GM12892 (cell line): Measurements from ENCODE around the gene MYH10.
"Not testable (repeated sequence)": the region's sequence is repeated elsewhere in the genome, so short reads cannot be mapped to it uniquely, and the experiment has no call there.

Experiments used
- DNase-seq: peaks from one replicate; pipeline ENCODE4 v3.0.0; 2011; ENCODE audit not compliant: insufficient read length
- FAIRE-seq: peaks from 2 replicates; lab custom pipeline; 2011; peaks lifted over from hg19 to GRCh38; lab: Jason Lieb, UNC
- POLR2A ChIP-seq: IDR thresholded peaks from 2 replicates; pipeline ENCODE4 v1.6.1; 2011; ENCODE audit warnings: low read depth, low read length, control low read depth
- POLR2AphosphoS5 ChIP-seq: IDR thresholded peaks from 2 replicates; pipeline ENCODE4 v1.6.1; 2011; ENCODE audit warnings: low read depth, low read length, control low read depth
- TAF1 ChIP-seq: IDR thresholded peaks from 2 replicates; pipeline ENCODE4 v1.6.1; 2011; ENCODE audit warnings: low read depth, mild to moderate bottlenecking, control low read depth, low read length, borderline replicate concordance

Gene MYH10

GRCh38 chr17:8563024-8563776, 67.3 kb downstream of the MYH10 start:
- no peak for DNase-seq
- FAIRE-seq: no peak

GRCh38 chr17:8558144-8558543, 72.4 kb downstream of the MYH10 start:
- FAIRE-seq (no peak), DNase-seq (no peak)
- TF ChIP-seq TAF1 (no peak), POLR2A (no peak), POLR2AphosphoS5 (no peak)

More at GRCh38 chr17:8563024-8563776, 67.3 kb downstream of the MYH10 start:
- TF ChIP-seq TAF1 (no peak), POLR2AphosphoS5 (no peak), POLR2A (no peak)

- no peak for DNase-seq
- no peak for FAIRE-seq
- TF ChIP-seq POLR2AphosphoS5: no peak
- TF ChIP-seq TAF1: no peak
- TF ChIP-seq POLR2A: no peak
These were observed 73.2 kb downstream of the MYH10 start for GRCh38 chr17:8557176-8557806.

GRCh38 chr17:8556074-8556473, 74.5 kb downstream of the MYH10 start:
- TF ChIP-seq TAF1: no peak
- no peak for TF ChIP-seq POLR2A
- TF ChIP-seq POLR2AphosphoS5: no peak
- no peak for FAIRE-seq
- DNase-seq: no peak

- no peak for DNase-seq
- no peak for FAIRE-seq
- TF ChIP-seq POLR2AphosphoS5: no peak
- no peak for TF ChIP-seq POLR2A
- no peak for TF ChIP-seq TAF1
These were observed 75.5 kb downstream of the MYH10 start for GRCh38 chr17:8555062-8555461.

- FAIRE-seq (no peak), DNase-seq (no peak)
- TF ChIP-seq TAF1 (no peak), POLR2A (no peak), POLR2AphosphoS5 (no peak)
These were observed 77.8 kb downstream of the MYH10 start for GRCh38 chr17:8552577-8553320.

GRCh38 chr17:8542599-8543502, 87.7 kb downstream of the MYH10 start:
- DNase-seq (no peak), FAIRE-seq (no peak)
- TF ChIP-seq TAF1: no peak
- no peak for TF ChIP-seq POLR2A
- no peak for TF ChIP-seq POLR2AphosphoS5

GRCh38 chr17:8539976-8540375, 90.5 kb downstream of the MYH10 start:
- not testable (repeated sequence) for FAIRE-seq, DNase-seq

GRCh38 chr17:8537734-8538133, 92.8 kb downstream of the MYH10 start:
- DNase-seq: no peak
- no peak for FAIRE-seq
- TF ChIP-seq POLR2A: no peak
- TF ChIP-seq TAF1: no peak
- TF ChIP-seq POLR2AphosphoS5: no peak

GRCh38 chr17:8534498-8535188, 95.9 kb downstream of the MYH10 start:
- FAIRE-seq: no peak
- DNase-seq: no peak
- TF ChIP-seq POLR2AphosphoS5: no peak
- no peak for TF ChIP-seq POLR2A
- TF ChIP-seq TAF1: no peak

- no peak for DNase-seq
- no peak for FAIRE-seq
These were observed 98.5 kb downstream of the MYH10 start for GRCh38 chr17:8532021-8532420.

More at GRCh38 chr17:8532021-8532420, 98.5 kb downstream of the MYH10 start:
- no peak for TF ChIP-seq POLR2A
- no peak for TF ChIP-seq POLR2AphosphoS5
- no peak for TF ChIP-seq TAF1
